Measurements from ENCODE around the gene NPDC1.
A peak's percentile ranks its signal among the peaks of the same experiment; 100 is the strongest.

Gene NPDC1

DNA sequence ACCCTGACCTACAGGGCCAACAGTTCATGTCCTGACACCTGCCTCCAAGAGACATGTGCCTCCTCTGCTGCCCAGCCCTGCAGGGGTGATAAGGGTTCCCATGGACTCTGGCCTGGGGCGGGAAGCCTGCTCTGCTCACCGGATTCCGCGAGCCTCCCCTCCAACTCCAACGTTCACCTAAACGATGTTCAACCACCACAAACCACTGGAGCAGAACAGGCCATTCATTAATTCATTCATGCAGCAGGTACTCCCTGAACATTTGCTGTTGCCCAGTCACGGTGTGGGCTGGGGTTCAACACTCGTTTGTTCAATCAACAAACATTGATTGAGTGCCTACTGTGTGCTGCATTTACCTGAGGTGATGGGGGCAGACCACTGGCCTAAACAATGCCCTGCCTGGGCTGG is 28.0 kb upstream of the NPDC1 start:
- Histone ChIP-seq H3K4me2 (ENCODE audit: low read length) (no peak overlapping the region), H3K27ac (ENCODE audit: low read depth, low read length, poor library complexity, severe bottlenecking) (no peak overlapping the region), H3K9ac (ENCODE audit: low read length) (no peak overlapping the region), H4K20me1 (ENCODE audit: insufficient read depth, low read length) (no peaks in the 10 kb centered on the region), H3K4me3 (ENCODE audit: low read depth, low read length, poor library complexity, severe bottlenecking) (no peak overlapping the region), H2AFZ (ENCODE audit: low read length) (no peak overlapping the region), H3K79me2 (ENCODE audit: insufficient read depth, low read length) (peaks cover 6% of the 10 kb centered on the region; the same call in 1 of the 2 replicates), H3K4me1 (ENCODE audit: insufficient read depth, low read length, severe bottlenecking) (peaks cover 40% of the 10 kb centered on the region), H3K36me3 (ENCODE audit: insufficient read depth, low read length) (peaks cover 3% of the 10 kb centered on the region; the same call in 1 of the 2 replicates), H3K9me3 (ENCODE audit: low read length) (no peaks in the 10 kb centered on the region), H3K27me3 (ENCODE audit: insufficient read depth, low read length) (no peaks in the 10 kb centered on the region), H3K9me2 (ENCODE audit: low read depth, low read length) (no peaks in the 10 kb centered on the region), H3F3A (ENCODE audit: insufficient read depth, low read length) (no peaks in the 10 kb centered on the region)
- TF ChIP-seq EZH2 (IDR thresholded peaks at IDR 0.05; ENCODE audit: borderline replicate concordance, low read length), result no peak
- TF ChIP-seq, protein P1, sequence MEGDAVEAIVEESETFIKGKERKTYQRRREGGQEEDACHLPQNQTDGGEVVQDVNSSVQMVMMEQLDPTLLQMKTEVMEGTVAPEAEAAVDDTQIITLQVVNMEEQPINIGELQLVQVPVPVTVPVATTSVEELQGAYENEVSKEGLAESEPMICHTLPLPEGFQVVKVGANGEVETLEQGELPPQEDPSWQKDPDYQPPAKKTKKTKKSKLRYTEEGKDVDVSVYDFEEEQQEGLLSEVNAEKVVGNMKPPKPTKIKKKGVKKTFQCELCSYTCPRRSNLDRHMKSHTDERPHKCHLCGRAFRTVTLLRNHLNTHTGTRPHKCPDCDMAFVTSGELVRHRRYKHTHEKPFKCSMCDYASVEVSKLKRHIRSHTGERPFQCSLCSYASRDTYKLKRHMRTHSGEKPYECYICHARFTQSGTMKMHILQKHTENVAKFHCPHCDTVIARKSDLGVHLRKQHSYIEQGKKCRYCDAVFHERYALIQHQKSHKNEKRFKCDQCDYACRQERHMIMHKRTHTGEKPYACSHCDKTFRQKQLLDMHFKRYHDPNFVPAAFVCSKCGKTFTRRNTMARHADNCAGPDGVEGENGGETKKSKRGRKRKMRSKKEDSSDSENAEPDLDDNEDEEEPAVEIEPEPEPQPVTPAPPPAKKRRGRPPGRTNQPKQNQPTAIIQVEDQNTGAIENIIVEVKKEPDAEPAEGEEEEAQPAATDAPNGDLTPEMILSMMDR (IDR thresholded peaks at IDR 0.05; ENCODE audit: low read length), result no peak

DNA sequence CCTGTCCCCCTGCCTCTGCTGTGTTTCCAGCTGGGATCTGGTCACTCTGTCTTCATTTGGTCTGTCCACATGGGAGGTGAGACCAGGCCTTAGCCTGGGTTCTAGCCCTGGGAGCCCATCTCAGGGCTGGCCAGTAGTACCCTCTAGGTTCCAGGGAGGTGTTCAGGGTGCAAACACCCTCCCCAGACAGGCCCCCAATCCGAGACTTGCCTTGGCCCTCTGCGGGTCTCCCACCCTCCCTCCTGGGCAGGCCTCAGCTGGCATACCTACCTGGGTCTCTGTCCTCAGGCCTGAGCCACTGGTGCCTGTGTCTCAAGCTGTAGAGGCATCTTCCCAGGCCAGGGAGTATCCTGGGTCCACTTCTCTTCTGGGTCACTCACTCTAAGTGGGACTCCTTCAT is 25.3 kb upstream of the NPDC1 start:
- peaks cover 6% of the 10 kb centered on the region; the same call in 1 of the 2 replicates for H3K79me2 ChIP-seq (ENCODE audit: insufficient read depth, low read length)
- no peaks in the 10 kb centered on the region for H3K27me3 ChIP-seq (ENCODE audit: insufficient read depth, low read length)
- peak overlapping the region; percentile 67 for H3K27ac ChIP-seq (ENCODE audit: low read depth, low read length, poor library complexity, severe bottlenecking)

DNA sequence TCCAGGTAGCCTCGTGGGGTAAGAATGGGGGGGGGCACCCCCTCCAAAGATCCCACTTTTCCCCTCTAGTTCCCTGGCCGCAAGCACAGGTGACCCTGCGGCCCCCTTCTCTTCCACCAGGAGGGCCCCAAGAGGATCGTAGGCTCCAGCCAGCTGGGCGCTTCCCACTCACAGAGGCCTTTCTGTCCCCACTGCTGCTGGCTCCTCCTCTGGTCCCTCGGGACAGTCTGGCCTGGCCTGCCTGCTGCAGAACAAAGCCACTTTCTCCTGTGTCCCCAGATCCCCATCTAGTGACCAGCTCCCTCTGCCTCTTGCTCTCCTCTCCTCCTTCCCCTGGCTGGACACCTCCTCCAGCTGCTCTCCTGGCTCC is 24.9 kb upstream of the NPDC1 start:
- Histone ChIP-seq H3K9me2 (ENCODE audit: low read depth, low read length) (no peaks in the 10 kb centered on the region), H2AFZ (ENCODE audit: low read length) (0 out of 2 replicates have a peak overlapping the region, but pooled peaks have one; percentile 25), H3F3A (ENCODE audit: insufficient read depth, low read length) (no peaks in the 10 kb centered on the region), H4K20me1 (ENCODE audit: insufficient read depth, low read length) (no peaks in the 10 kb centered on the region), H3K27ac (ENCODE audit: low read depth, low read length, poor library complexity, severe bottlenecking) (peak overlapping the region; percentile 67), H3K27me3 (ENCODE audit: insufficient read depth, low read length) (no peaks in the 10 kb centered on the region), H3K9me3 (ENCODE audit: low read length) (no peaks in the 10 kb centered on the region), H3K4me1 (ENCODE audit: insufficient read depth, low read length, severe bottlenecking) (peaks cover 39% of the 10 kb centered on the region), H3K9ac (ENCODE audit: low read length) (peak overlapping the region; percentile 87), H3K4me2 (ENCODE audit: low read length) (peak overlapping the region; percentile 86), H3K4me3 (ENCODE audit: low read depth, low read length, poor library complexity, severe bottlenecking) (peak overlapping the region; percentile 75), H3K36me3 (ENCODE audit: insufficient read depth, low read length) (peaks cover 9% of the 10 kb centered on the region; the same call in 1 of the 2 replicates), H3K79me2 (ENCODE audit: insufficient read depth, low read length) (peaks cover 6% of the 10 kb centered on the region; the same call in 1 of the 2 replicates)
- TF ChIP-seq EZH2 (IDR thresholded peaks at IDR 0.05; ENCODE audit: borderline replicate concordance, low read length), result no peak
- TF ChIP-seq, protein P1 (IDR thresholded peaks at IDR 0.05; ENCODE audit: low read length), result no peak

More for the DNA sequence above, 25.3 kb upstream of the NPDC1 start:
- peak overlapping the region; percentile 87 for H3K9ac ChIP-seq (ENCODE audit: low read length)
- H3F3A ChIP-seq (ENCODE audit: insufficient read depth, low read length), result no peaks in the 10 kb centered on the region
- H2AFZ ChIP-seq (ENCODE audit: low read length), result no peak overlapping the region
- no peaks in the 10 kb centered on the region for H3K9me3 ChIP-seq (ENCODE audit: low read length)
- H4K20me1 ChIP-seq (ENCODE audit: insufficient read depth, low read length), result no peaks in the 10 kb centered on the region
- H3K4me3 ChIP-seq (ENCODE audit: low read depth, low read length, poor library complexity, severe bottlenecking), result peak overlapping the region; percentile 75
- no peaks in the 10 kb centered on the region for H3K9me2 ChIP-seq (ENCODE audit: low read depth, low read length)
- peaks cover 5% of the 10 kb centered on the region; the same call in 1 of the 2 replicates for H3K36me3 ChIP-seq (ENCODE audit: insufficient read depth, low read length)
- TF ChIP-seq, protein P1 (IDR thresholded peaks at IDR 0.05; ENCODE audit: low read length), result no peak
- no peak for TF ChIP-seq EZH2 (IDR thresholded peaks at IDR 0.05; ENCODE audit: borderline replicate concordance, low read length)
- H3K4me1 ChIP-seq (ENCODE audit: insufficient read depth, low read length, severe bottlenecking), result peaks cover 39% of the 10 kb centered on the region
- H3K4me2 ChIP-seq (ENCODE audit: low read length), result peak overlapping the region; percentile 86

Measured in OCI-LY1 (cell line).